Posterior vena cava (tissue), 2 donors: ENCODE results near the gene LTBP1. TPM values are rescaled to one million over a fixed set of nuclear protein-coding genes. Genes with fewer than 3 reads are reported as not detected.

Experiments used
- DNase-seq: peaks from one replicate; pipeline ENCODE4 v3.0.0-alpha.2; 2020; ENCODE audit warnings: low spot score
- intact Hi-C, 2 donors: fragments of 100-400 bp; cut with DNase I; formaldehyde crosslinking; loops; one replicate each; pipeline versions ENCODE4 v1.14.1 to v1.14.2; 2022 to 2023
- total RNA-seq, 2 donors: library from RNA; stranded (reverse); fragmentation: NEBNext Ultra II Directional; extraction: Animal tissue kit (Norgen Biotek cat#: 25700); gene quantifications; one replicate each; pipeline ENCODE4 v1.2.1, GENCODE V29; 2021
- donor health status: DM: yes; HTN: yes; CAD: no.
- donor health status: DM: yes; HTN: yes; CAD: no.

LTBP1 gene
- total RNA-seq, 2 donors from 2014 or later = 206 to 235 TPM

DNA sequence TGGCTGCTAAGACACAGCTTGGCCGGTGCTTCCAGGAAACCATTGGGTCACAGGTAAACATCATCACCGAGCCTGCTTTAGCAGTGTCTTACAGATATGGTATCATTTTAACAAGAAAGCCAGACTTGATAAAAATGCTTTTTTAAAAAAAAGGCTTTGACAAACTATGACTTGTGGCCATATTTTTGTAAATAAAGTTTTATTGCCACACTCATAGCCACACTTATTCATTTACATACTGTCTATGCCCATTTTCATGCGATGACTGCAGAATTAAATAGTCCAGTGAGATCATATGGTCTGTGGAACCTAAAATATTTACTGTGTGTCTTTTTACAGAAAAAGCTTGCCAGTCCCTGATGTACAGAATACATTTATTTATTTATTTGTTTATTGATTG lies 242.0 kb downstream of the LTBP1 start:
- intact Hi-C loops = no loop called here
- DNase-seq = no peak

GRCh38 chr2:33190393-33190937 lies 243.7 kb downstream of the LTBP1 start:
- intact Hi-C loops = no loop called here

DNA sequence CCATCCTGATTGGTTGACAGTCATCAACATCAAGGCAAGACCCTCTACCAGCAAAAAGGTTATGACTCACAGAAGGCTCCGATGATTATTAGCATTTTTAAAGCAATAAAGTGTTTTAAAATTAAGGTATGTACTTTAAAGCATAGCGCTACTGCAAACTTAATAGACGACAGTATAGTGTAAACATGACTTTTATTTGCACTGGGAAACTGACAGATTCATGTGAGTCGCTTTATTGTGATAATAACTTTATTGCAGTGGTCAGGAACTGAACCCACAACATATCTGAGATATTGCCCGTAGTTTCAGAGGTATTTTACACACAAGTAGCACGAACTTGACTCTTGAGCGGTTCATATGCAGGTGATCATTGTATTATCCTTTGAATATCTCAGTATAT lies 249.1 kb downstream of the LTBP1 start:
- intact Hi-C loops = no loop called here
- no peak for DNase-seq

More at GRCh38 chr2:33190393-33190937, 243.7 kb downstream of the LTBP1 start:
- DNase-seq = no peak

GRCh38 chr2:33196700-33197099 lies 249.9 kb downstream of the LTBP1 start:
- intact Hi-C loops = no loop called here
- DNase-seq = no peak

GRCh38 chr2:33197198-33197938 lies 250.6 kb downstream of the LTBP1 start:
- DNase-seq = no peak
- intact Hi-C loops = no loop called here

- intact Hi-C loops = no loop called here
- DNase-seq = no peak
Observed at GRCh38 chr2:33202641-33203522, 256.1 kb downstream of the LTBP1 start.

DNA sequence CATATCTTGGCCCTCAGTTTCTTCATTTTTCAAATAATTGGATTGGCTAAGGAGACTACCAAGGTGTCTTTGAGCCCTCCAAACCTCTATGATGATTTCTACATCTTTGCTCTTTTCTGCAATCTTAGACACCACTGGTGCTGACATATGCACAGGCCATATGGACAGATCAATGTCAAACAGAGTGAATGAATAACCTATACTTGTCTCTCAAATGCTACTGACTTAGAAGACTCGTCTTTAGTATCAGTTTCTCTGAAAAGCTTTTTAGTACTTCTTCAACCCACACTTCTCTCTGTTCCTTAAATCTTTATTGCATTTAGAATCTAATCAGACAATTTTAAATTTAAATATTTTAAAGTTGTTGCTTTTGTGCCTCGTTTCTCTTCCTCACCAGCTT lies 258.2 kb downstream of the LTBP1 start:
- intact Hi-C loops = no loop called here
- DNase-seq = no peak

GRCh38 chr2:33205693-33206434 lies 259.1 kb downstream of the LTBP1 start:
- intact Hi-C loops = no loop called here
- DNase-seq = no peak

DNA sequence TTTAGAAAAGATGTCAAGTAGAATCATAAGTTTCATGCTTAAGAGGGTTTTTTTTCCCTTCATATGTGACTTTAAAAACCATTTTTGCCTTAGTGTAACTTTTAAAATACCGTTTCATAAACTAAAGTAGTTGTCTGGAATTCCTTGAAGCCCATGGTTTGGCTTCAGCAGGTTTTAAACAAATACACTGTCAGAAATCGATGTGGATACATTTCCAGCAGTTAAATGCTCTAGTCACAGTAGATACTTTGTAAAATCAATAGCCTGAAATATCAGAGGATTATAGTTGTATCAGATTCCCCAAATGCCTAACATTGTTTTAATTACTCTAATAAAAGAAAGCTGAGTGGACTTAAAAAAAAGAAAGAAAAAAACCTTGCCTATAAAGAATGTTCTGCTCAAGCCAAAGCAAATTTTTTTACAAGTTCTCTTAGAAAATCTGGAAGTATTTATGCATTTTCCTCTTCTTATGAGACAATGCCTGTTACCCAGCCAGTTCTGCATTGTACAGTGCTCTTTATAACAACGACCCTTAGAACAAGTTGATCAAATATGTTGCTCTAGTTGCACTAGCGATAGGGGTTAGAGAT lies 260.5 kb downstream of the LTBP1 start:
- DNase-seq = no peak
- intact Hi-C loops = no loop called here

DNA sequence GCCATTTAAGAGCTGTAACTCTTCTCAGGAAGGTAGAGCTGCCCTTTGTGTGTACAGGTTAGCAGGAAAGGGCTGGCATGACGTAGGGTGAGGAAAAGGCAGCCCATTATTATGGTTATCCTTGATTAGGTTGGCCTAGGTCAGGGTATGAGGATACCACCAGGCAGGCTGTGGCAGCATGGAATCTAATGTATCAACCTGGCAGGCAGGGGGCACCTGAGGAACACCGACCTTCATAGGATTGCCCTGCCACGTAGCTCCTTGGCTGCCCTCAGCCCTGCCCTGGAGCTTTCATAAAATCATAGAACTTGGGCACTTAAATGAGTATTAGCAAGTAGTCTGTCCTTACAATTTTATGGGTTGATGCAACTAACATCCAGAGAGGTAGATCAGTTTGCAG lies 261.6 kb downstream of the LTBP1 start:
- DNase-seq = no peak
- intact Hi-C loops = no loop called here

GRCh38 chr2:33209976-33210375 lies 263.2 kb downstream of the LTBP1 start:
- no peak for DNase-seq
- intact Hi-C loops = loop anchor here in 1 of 2 donors (10.0 kb wide), 1 partner anchor 45 kb away; no protein-coding TSS in a partner anchor

- intact Hi-C loops = loop anchor here in 1 of 2 donors (10.0 kb wide), 1 partner anchor 46 kb away; no protein-coding TSS in a partner anchor
- DNase-seq = peak; percentile 89
Observed at GRCh38 chr2:33210626-33211025, 263.9 kb downstream of the LTBP1 start.

- intact Hi-C loops = loop anchor here in 1 of 2 donors (10.0 kb wide), 1 partner anchor 47 kb away; no protein-coding TSS in a partner anchor
- DNase-seq = no peak
Observed at GRCh38 chr2:33212151-33212550, 265.4 kb downstream of the LTBP1 start.

DNA sequence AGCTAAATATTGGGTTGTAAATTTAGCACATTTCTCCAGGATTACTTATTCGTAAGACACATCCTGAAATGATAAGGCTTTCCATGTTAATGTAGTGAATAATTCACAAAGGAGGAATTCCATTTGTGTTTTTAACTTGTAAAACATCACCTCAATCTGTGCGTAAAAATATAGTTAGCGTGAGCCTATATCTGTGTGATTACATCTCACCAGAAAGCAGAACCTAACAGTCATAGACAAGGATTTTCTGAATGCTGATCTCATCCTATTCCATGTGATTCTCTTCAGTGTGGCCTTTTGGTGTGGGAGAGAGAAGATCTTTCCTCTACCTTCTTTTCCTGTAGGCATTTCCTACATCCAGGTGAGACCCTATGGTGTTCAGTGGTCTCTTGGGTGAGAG lies 266.5 kb downstream of the LTBP1 start:
- intact Hi-C loops = loop anchor here in 1 of 2 donors (10.0 kb wide), 1 partner anchor 48 kb away; no protein-coding TSS in a partner anchor

GRCh38 chr2:33213648-33214047 lies 266.9 kb downstream of the LTBP1 start:
- intact Hi-C loops = loop anchor here in 1 of 2 donors (10.0 kb wide), 1 partner anchor 49 kb away; no protein-coding TSS in a partner anchor
- no peak for DNase-seq

More for the DNA sequence above, 266.5 kb downstream of the LTBP1 start:
- DNase-seq = no peak

GRCh38 chr2:33214436-33214835 lies 267.7 kb downstream of the LTBP1 start:
- no peak for DNase-seq
- intact Hi-C loops = loop anchor here in 1 of 2 donors (10.0 kb wide), 1 partner anchor 50 kb away; no protein-coding TSS in a partner anchor

GRCh38 chr2:33214857-33215256 lies 268.1 kb downstream of the LTBP1 start:
- no peak for DNase-seq
- intact Hi-C loops = loop anchor here in 1 of 2 donors (10.0 kb wide), 1 partner anchor 50 kb away; no protein-coding TSS in a partner anchor

DNA sequence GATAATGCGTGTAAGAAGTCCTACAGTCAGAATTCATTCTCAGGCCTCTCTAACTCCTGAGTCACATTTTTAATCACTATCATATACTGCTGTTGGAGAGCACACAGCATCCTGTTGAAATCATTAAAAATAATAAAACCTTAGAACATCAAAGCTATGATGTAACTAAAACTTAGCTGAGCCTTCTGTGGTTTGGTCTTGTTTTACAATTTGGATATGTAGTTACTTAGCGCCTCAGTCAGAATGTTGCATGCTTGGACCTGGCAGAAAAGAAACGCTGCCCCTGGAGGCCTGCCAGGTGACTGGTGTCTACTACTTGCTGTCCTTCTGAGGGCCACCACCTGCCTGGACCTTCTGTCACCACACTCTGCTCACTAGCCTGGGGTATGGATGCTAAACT lies 268.5 kb downstream of the LTBP1 start:
- intact Hi-C loops = loop anchor here in 1 of 2 donors (10.0 kb wide), 1 partner anchor 50 kb away; no protein-coding TSS in a partner anchor
- peak; percentile 86 for DNase-seq
